HL-60 (cell line): ENCODE measurements around the gene MED13L.

Experiments used
- DNase-seq, 2 experiments: peaks; one replicate each; pipeline ENCODE4 v3.0.0-alpha.2; 2010 to 2020; ENCODE audit warnings: low read depth in 1 of 2, low spot score in 1 of 2
- H3K27ac ChIP-seq: fragments of 250-450 bp; sonication (Bioruptor Pico); replicated peaks from 2 replicates; pipeline ENCODE4 v1.5.1; 2020; ENCODE audit warnings: mild to moderate bottlenecking, moderate library complexity
- H3K27me3 ChIP-seq: fragments of 250-450 bp; sonication (Bioruptor Pico); 2 replicates; pipeline ENCODE4 v1.5.1; 2021; ENCODE audit warnings: mild to moderate bottlenecking, moderate library complexity; ENCODE audit not compliant: insufficient read depth, poor library complexity, severe bottlenecking
- H3K4me3 ChIP-seq: replicated peaks from 2 replicates; pipeline ENCODE4 v1.5.1; 2011; ENCODE audit warnings: mild to moderate bottlenecking, control low read depth, low read length; ENCODE audit not compliant: insufficient read depth
- CTCF ChIP-seq: IDR thresholded peaks from one replicate; pipeline ENCODE4 v1.5.1; 2011; ENCODE audit warnings: low read length, control low read depth, inconsistent platforms; ENCODE audit not compliant: insufficient read depth
- GABPA ChIP-seq: IDR thresholded peaks from 2 replicates; pipeline ENCODE4 v1.6.1; 2012; ENCODE audit warnings: low read depth
- POLR2AphosphoS5 ChIP-seq: IDR thresholded peaks from 2 replicates; pipeline ENCODE4 v1.6.1; 2012; ENCODE audit warnings: low read depth
- REST ChIP-seq: IDR thresholded peaks from 2 replicates; pipeline ENCODE4 v1.6.1; 2012; ENCODE audit warnings: low read depth; ENCODE audit not compliant: insufficient replicate concordance
- SPI1 ChIP-seq: IDR thresholded peaks from 2 replicates; pipeline ENCODE4 v1.6.1; 2012; ENCODE audit warnings: low read depth, mild to moderate bottlenecking, borderline replicate concordance

MED13L gene

GRCh38 chr12:116122628-116123027 is 154.9 kb downstream of the MED13L start:
- no peak overlapping the region for H3K4me3 ChIP-seq

GRCh38 chr12:116121453-116121871 is 156.0 kb downstream of the MED13L start:
- Histone ChIP-seq H3K27ac (no peak overlapping the region), H3K27me3 (no peaks in the 10 kb centered on the region), H3K4me3 (no peak overlapping the region)
- DNase-seq: no peak
- TF ChIP-seq POLR2AphosphoS5 (no peak), CTCF (no peak), REST (no peak), SPI1 (no peak), GABPA (no peak)

More at GRCh38 chr12:116122628-116123027, 154.9 kb downstream of the MED13L start:
- no peak for TF ChIP-seq CTCF
- no peak for TF ChIP-seq REST
- no peak for TF ChIP-seq GABPA
- TF ChIP-seq POLR2AphosphoS5: no peak
- no peak for TF ChIP-seq SPI1
- no peaks in the 10 kb centered on the region for H3K27me3 ChIP-seq
- no peak for DNase-seq
- H3K27ac ChIP-seq: no peak overlapping the region

GRCh38 chr12:116116650-116117424 is 160.7 kb downstream of the MED13L start:
- no peak for TF ChIP-seq SPI1
- TF ChIP-seq GABPA: no peak
- TF ChIP-seq POLR2AphosphoS5: no peak
- TF ChIP-seq REST: no peak
- Histone ChIP-seq H3K27ac (no peak overlapping the region), H3K27me3 (no peaks in the 10 kb centered on the region), H3K4me3 (no peak overlapping the region)
- no peak for DNase-seq
